IMR-90 (cell line): ENCODE results near the gene MGAT3.

Experiments
- CTCF ChIP-seq: conservative IDR thresholded peaks from 2 replicates; pipeline ENCODE4 v1.5.1; 2012; ENCODE audit warnings: mild to moderate bottlenecking, low read depth, low read length, improper control_type of control experiment
- FOS ChIP-seq: fragments of 150-350 bp; IDR thresholded peaks from 2 replicates; pipeline ENCODE4 v1.6.1; 2016; ENCODE audit warnings: low read depth, low read length
- MAFK ChIP-seq: IDR thresholded peaks from 2 replicates; pipeline ENCODE4 v1.6.1; 2012; ENCODE audit warnings: low read depth, low read length, improper control_type of control experiment
- NFE2L2 ChIP-seq: fragments of 150-350 bp; IDR thresholded peaks from 2 replicates; pipeline ENCODE4 v1.6.1; 2016; ENCODE audit warnings: low read depth, mild to moderate bottlenecking, low read length
- TF ChIP-seq, protein P1 (sequence below): fragments of 150-350 bp; IDR thresholded peaks from 2 replicates; pipeline ENCODE4 v1.6.1; 2016; ENCODE audit warnings: low read depth, mild to moderate bottlenecking, low read length, moderate library complexity, borderline replicate concordance
- TF ChIP-seq, protein P2 (sequence below): fragments of 150-350 bp; IDR thresholded peaks from 2 replicates; pipeline ENCODE4 v1.6.1; 2017; ENCODE audit warnings: mild to moderate bottlenecking, antibody characterized with exemption, low read length, low read depth

DNA sequence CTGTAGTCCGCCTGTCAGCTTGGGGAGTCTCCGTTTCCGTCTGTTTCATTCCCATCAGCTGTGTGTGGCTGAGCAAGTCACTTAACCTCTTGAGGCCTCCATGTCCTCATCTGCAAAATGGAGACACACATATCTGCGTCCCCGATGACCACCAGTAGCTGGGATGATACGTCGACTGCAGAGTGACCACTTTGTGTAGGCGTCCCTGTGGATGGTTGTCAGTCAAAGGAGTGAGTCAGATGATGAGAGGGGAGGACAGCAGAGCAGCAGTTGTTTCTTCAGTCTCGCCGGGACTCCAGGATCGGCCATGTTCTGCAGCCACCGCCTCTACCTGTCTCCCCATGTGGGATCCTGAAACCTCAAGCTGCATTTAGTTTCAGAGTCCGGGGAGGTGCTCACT, 19.9 kb downstream of the MGAT3 start:
- TF ChIP-seq, protein P1, sequence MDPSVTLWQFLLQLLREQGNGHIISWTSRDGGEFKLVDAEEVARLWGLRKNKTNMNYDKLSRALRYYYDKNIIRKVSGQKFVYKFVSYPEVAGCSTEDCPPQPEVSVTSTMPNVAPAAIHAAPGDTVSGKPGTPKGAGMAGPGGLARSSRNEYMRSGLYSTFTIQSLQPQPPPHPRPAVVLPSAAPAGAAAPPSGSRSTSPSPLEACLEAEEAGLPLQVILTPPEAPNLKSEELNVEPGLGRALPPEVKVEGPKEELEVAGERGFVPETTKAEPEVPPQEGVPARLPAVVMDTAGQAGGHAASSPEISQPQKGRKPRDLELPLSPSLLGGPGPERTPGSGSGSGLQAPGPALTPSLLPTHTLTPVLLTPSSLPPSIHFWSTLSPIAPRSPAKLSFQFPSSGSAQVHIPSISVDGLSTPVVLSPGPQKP: no peak
- TF ChIP-seq CTCF (no peak), FOS (no peak), NFE2L2 (no peak), MAFK (no peak)
- TF ChIP-seq, protein P2, sequence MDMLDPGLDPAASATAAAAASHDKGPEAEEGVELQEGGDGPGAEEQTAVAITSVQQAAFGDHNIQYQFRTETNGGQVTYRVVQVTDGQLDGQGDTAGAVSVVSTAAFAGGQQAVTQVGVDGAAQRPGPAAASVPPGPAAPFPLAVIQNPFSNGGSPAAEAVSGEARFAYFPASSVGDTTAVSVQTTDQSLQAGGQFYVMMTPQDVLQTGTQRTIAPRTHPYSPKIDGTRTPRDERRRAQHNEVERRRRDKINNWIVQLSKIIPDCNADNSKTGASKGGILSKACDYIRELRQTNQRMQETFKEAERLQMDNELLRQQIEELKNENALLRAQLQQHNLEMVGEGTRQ: no peak
